GM12878 (cell line): ENCODE results near the gene ZNF595. TPM values are rescaled to one million over a fixed set of nuclear protein-coding genes. Genes with fewer than 3 reads are reported as not detected.

Source experiments
- BCL11A ChIP-seq: IDR thresholded peaks from 2 replicates; pipeline ENCODE4 v1.6.1; 2011; ENCODE audit warnings: low read depth, low read length
- BMI1 ChIP-seq: fragments of 450-650 bp; IDR thresholded peaks from 2 replicates; pipeline ENCODE4 v1.6.1; 2016; ENCODE audit warnings: mild to moderate bottlenecking, moderate library complexity, borderline replicate concordance
- CBX3 ChIP-seq: fragments of 200-600 bp; sonication (generic); IDR thresholded peaks from 2 replicates; pipeline ENCODE4 v1.6.1; 2016; ENCODE audit warnings: low read depth, borderline replicate concordance
- CHD2 ChIP-seq: IDR thresholded peaks from 2 replicates; pipeline ENCODE4 v1.6.1; 2011; ENCODE audit warnings: low read depth, low read length, improper control_type of control experiment, borderline replicate concordance
- CHD4 ChIP-seq: fragments of 200-600 bp; sonication (generic); IDR thresholded peaks from 2 replicates; pipeline ENCODE4 v1.6.1; 2016; ENCODE audit warnings: mild to moderate bottlenecking
- CREM ChIP-seq: IDR thresholded peaks from 2 replicates; pipeline ENCODE4 v1.6.1; 2014; ENCODE audit warnings: antibody characterized with exemption, low read depth
- E4F1 ChIP-seq: fragments of 450-650 bp; IDR thresholded peaks from 2 replicates; pipeline ENCODE4 v1.6.1; 2018; ENCODE audit warnings: borderline replicate concordance, mild to moderate bottlenecking; ENCODE audit not compliant: partially characterized antibody
- ELK1 ChIP-seq: IDR thresholded peaks from 2 replicates; pipeline ENCODE4 v1.6.1; 2012; ENCODE audit warnings: low read depth, low read length, improper control_type of control experiment
- EP300 ChIP-seq, 2 experiments: fragments of 150-350 bp in 1 of 2; IDR thresholded peaks; 2 replicates each; pipeline ENCODE4 v1.6.1; 2011 to 2012; ENCODE audit warnings: low read depth in 2 of 2, low read length in 2 of 2, borderline replicate concordance in 1 of 2, improper control_type of control experiment in 1 of 2, inconsistent platforms in 1 of 2; ENCODE audit not compliant: control insufficient read depth in 1 of 2
- FOXM1 ChIP-seq: IDR thresholded peaks from 2 replicates; pipeline ENCODE4 v1.6.1; 2012; ENCODE audit warnings: low read depth, mild to moderate bottlenecking, inconsistent platforms, low read length, moderate library complexity
- IKZF2 ChIP-seq, 2 experiments: fragments of 450-650 bp; IDR thresholded peaks; 2 replicates each; pipeline ENCODE4 v1.6.1; 2017; ENCODE audit warnings: mild to moderate bottlenecking in 2 of 2, moderate library complexity in 2 of 2
- IRF3 ChIP-seq: fragments of 450-650 bp; IDR thresholded peaks from 2 replicates; pipeline ENCODE4 v1.6.1; 2014; ENCODE audit warnings: mild to moderate bottlenecking
- MAX ChIP-seq: IDR thresholded peaks from 2 replicates; pipeline ENCODE4 v1.6.1; 2012; ENCODE audit warnings: low read depth, low read length, improper control_type of control experiment
- MYB ChIP-seq: fragments of 150-350 bp; IDR thresholded peaks from 2 replicates; pipeline ENCODE4 v1.6.1; 2014; ENCODE audit warnings: mild to moderate bottlenecking, low read depth, low read length, borderline replicate concordance
- NBN ChIP-seq: fragments of 450-650 bp; IDR thresholded peaks from 2 replicates; pipeline ENCODE4 v1.6.1; 2016
- RBBP5 ChIP-seq: fragments of 200-600 bp; sonication (generic); conservative IDR thresholded peaks from 2 replicates; pipeline ENCODE4 v1.6.1; 2016
- RCOR1 ChIP-seq: conservative IDR thresholded peaks from 2 replicates; pipeline ENCODE4 v1.6.1; 2012; ENCODE audit warnings: low read depth, low read length, improper control_type of control experiment
- SIX5 ChIP-seq: IDR thresholded peaks from 2 replicates; pipeline ENCODE4 v1.6.1; 2011; ENCODE audit warnings: mild to moderate bottlenecking, low read depth, low read length, moderate library complexity; ENCODE audit not compliant: severe bottlenecking
- ZNF207 ChIP-seq: fragments of 450-650 bp; IDR thresholded peaks from 2 replicates; pipeline ENCODE4 v1.6.1; 2014; ENCODE audit warnings: antibody characterized with exemption, mild to moderate bottlenecking, borderline replicate concordance
- ZNF274 ChIP-seq: IDR thresholded peaks from one replicate; pipeline ENCODE4 v1.8.0; 2011; ENCODE audit not compliant: insufficient read length, insufficient read depth
- ZNF622 ChIP-seq: fragments of 450-650 bp; IDR thresholded peaks from 2 replicates; pipeline ENCODE4 v1.6.1; 2017; ENCODE audit warnings: mild to moderate bottlenecking, inconsistent platforms
- ZNF687 ChIP-seq: fragments of 450-650 bp; IDR thresholded peaks from 2 replicates; pipeline ENCODE4 v1.6.1; 2017; ENCODE audit warnings: mild to moderate bottlenecking, moderate library complexity
- polyA plus RNA-seq, 11 experiments: library from polyadenylated mRNA; depleted of rRNA in 4 of 11; unstranded in 6 of 11; stranded (reverse) in 5 of 11; fragments of >200 nt; fragmentation: Nextera tagmentation in 4 of 11; fragmentation: Illumina TruSeq in 1 of 11; extraction: Ambion mirVana in 4 of 11; extraction: Trizol in 1 of 11; gene quantifications; 1 replicate in 1 of 11; 2 replicates in 10 of 11; pipeline versions ENCODE4 v1.2.1 to v1.2.3, GENCODE V29; 2011 to 2016; ENCODE audit warnings: inconsistent platforms in 2 of 11, missing spikeins in 2 of 11, low read depth in 1 of 11
- total RNA-seq, 4 experiments: library from RNA; depleted of rRNA in 3 of 4; stranded (reverse); fragments of >200 nt in 3 of 4; fragmentation: Illumina TruSeq in 1 of 4; extraction: Trizol in 1 of 4; gene quantifications; 2 replicates each; pipeline versions ENCODE4 v1.2.1 to v1.2.3, GENCODE V29; 2013 to 2021

Gene ZNF595
- total and polyA plus RNA-seq, 10 of the 15 experiments (the other 5 are each of a cell fraction or from before 2014, with no cell fraction given): 0.14 to 0.21 (median 0.18) TPM; not detected in 7

GRCh38 chr4:124275-125081 lies 71.4 kb downstream of the ZNF595 start, which contains the start of gene ZNF718 (continued):
- TF ChIP-seq EP300 (IDR thresholded peaks at IDR 0.05; ENCODE audit: borderline replicate concordance in 1 of 2, control insufficient read depth in 1 of 2, low read depth in 2 of 2, low read length in 2 of 2) (no peak), ZNF274 (no peak), ZNF622 (no peak), MYB (no peak), CHD4 (no peak), RBBP5 (no peak), BCL11A (0 out of 2 replicates have a peak, but pooled peaks have one; percentile 13), BMI1 (no peak), FOXM1 (no peak), RCOR1 (no peak), CHD2 (peak; percentile 90), ZNF687 (no peak), NBN (peak; percentile 68; the same call in 1 of the 2 replicates), ZNF207 (no peak), CREM (peak; percentile 59; the same call in 1 of the 2 replicates), MAX (no peak), SIX5 (no peak), IKZF2 (IDR thresholded peaks at IDR 0.05) (peak; percentile 38 to 40; a peak in 3 of 4 replicates), CBX3 (no peak), ELK1 (no peak), E4F1 (peak; percentile 47), IRF3 (peak; percentile 85)
